Smooth muscle cell (in vitro differentiated cells): ENCODE measurements around the gene ANAPC10. TPM values are rescaled to one million over a fixed set of nuclear protein-coding genes. Genes with fewer than 3 reads are reported as not detected.

ENCODE experiments used
- DNase-seq: peaks from one replicate; lab custom pipeline; 2025; ENCODE audit not compliant: unreplicated experiment; lab: John Stamatoyannopoulos, UW
- H2AFZ ChIP-seq: fragments of 200-600 bp; sonication (generic); 2 replicates; pipeline ENCODE4 v1.6.0; 2016; ENCODE audit warnings: antibody characterized with exemption, low read depth, mild to moderate bottlenecking
- H3F3A ChIP-seq: fragments of 200-600 bp; sonication (generic); 2 replicates; pipeline ENCODE4 v1.6.0; 2017; ENCODE audit warnings: antibody characterized with exemption, low read depth
- H3K27ac ChIP-seq: fragments of 200-600 bp; sonication (generic); 2 replicates; pipeline ENCODE4 v1.5.1; 2016; ENCODE audit warnings: low read depth, mild to moderate bottlenecking
- H3K27me3 ChIP-seq: fragments of 200-600 bp; sonication (generic); 2 replicates; pipeline ENCODE4 v1.6.1; 2016; ENCODE audit warnings: low read depth, mild to moderate bottlenecking
- H3K36me3 ChIP-seq: fragments of 200-600 bp; sonication (generic); 2 replicates; pipeline ENCODE4 v1.5.1; 2016; ENCODE audit warnings: low read depth
- H3K4me1 ChIP-seq: fragments of 200-600 bp; sonication (generic); 2 replicates; pipeline ENCODE4 v1.5.1; 2016; ENCODE audit warnings: low read depth
- H3K4me2 ChIP-seq: fragments of 200-600 bp; sonication (generic); 2 replicates; pipeline ENCODE4 v1.6.0; 2016; ENCODE audit warnings: mild to moderate bottlenecking
- H3K4me3 ChIP-seq: fragments of 200-600 bp; sonication (generic); 2 replicates; pipeline ENCODE4 v1.5.1; 2016; ENCODE audit warnings: mild to moderate bottlenecking
- H3K79me2 ChIP-seq: fragments of 200-600 bp; sonication (generic); 2 replicates; pipeline ENCODE4 v1.6.0; 2016; ENCODE audit warnings: low read depth, mild to moderate bottlenecking
- H3K9ac ChIP-seq: fragments of 200-600 bp; sonication (generic); 2 replicates; pipeline ENCODE4 v1.6.0; 2016; ENCODE audit warnings: low read depth
- H3K9me3 ChIP-seq: fragments of 200-600 bp; sonication (generic); replicated peaks from 2 replicates; pipeline ENCODE4 v1.5.1; 2016; ENCODE audit warnings: low read depth
- H4K20me1 ChIP-seq: fragments of 200-600 bp; sonication (generic); 2 replicates; pipeline ENCODE4 v1.6.0; 2016; ENCODE audit warnings: low read depth
- CTCF ChIP-seq: fragments of 200-600 bp; sonication (generic); IDR thresholded peaks from 2 replicates; pipeline ENCODE4 v1.5.1; 2017; ENCODE audit warnings: borderline replicate concordance, mild to moderate bottlenecking, antibody characterized with exemption; ENCODE audit not compliant: insufficient read depth, poor library complexity, severe bottlenecking
- WGBS: methylation state at CpG from one replicate; pipeline ENCODE4 v1.1.7; 2016; ENCODE audit warnings: low lambda C conversion rate; 5-methylcytosine and 5-hydroxymethylcytosine counted together
- polyA plus RNA-seq: library from polyadenylated mRNA; unstranded; fragments of >200 nt; fragmentation: Nextera tagmentation; extraction: Ambion mirVana; gene quantifications from 2 replicates; pipeline ENCODE4 v1.2.1, GENCODE V29; 2016
- total RNA-seq: library from RNA; depleted of rRNA; stranded (reverse); fragments of >200 nt; gene quantifications from 2 replicates; pipeline ENCODE4 v1.2.3, GENCODE V29; 2014

ANAPC10 gene
- total and polyA plus RNA-seq, 2 experiments from 2014 or later: 28.0 to 66.2 TPM

GRCh38 chr4:144969821-144970220 lies 128.2 kb downstream of the ANAPC10 start:
- Histone ChIP-seq H4K20me1 (no peaks in the 10 kb centered on the region), H3K27ac (no peak overlapping the region), H3K4me3 (no peak overlapping the region), H3K27me3 (no peaks in the 10 kb centered on the region), H2AFZ (no peak overlapping the region), H3K9me3 (no peaks in the 10 kb centered on the region), H3K36me3 (no peaks in the 10 kb centered on the region), H3K4me2 (no peak overlapping the region), H3K4me1 (peaks cover 4% of the 10 kb centered on the region), H3K9ac (no peak overlapping the region), H3F3A (no peaks in the 10 kb centered on the region), H3K79me2 (no peaks in the 10 kb centered on the region)
- 92% methylated on average over 2 of the region's 2 CpGs for WGBS
- TF ChIP-seq CTCF: no peak
- no peak for DNase-seq

- Histone ChIP-seq H3F3A (no peaks in the 10 kb centered on the region), H3K4me2 (no peak overlapping the region), H4K20me1 (no peaks in the 10 kb centered on the region), H3K4me3 (no peak overlapping the region), H3K9ac (no peak overlapping the region), H3K27me3 (no peaks in the 10 kb centered on the region), H3K27ac (no peak overlapping the region), H3K4me1 (peaks cover 4% of the 10 kb centered on the region), H3K36me3 (no peaks in the 10 kb centered on the region), H2AFZ (no peak overlapping the region), H3K9me3 (no peaks in the 10 kb centered on the region), H3K79me2 (no peaks in the 10 kb centered on the region)
- no peak for TF ChIP-seq CTCF
- no peak for DNase-seq
- WGBS: 81% methylated on average over 3 of the region's 3 CpGs
Observed at GRCh38 chr4:144968606-144969005, 129.4 kb downstream of the ANAPC10 start.

- 92% methylated on average over 4 of the region's 4 CpGs for WGBS
- Histone ChIP-seq H3K4me2 (no peak overlapping the region), H3K9me3 (no peaks in the 10 kb centered on the region), H3K4me1 (peaks cover 4% of the 10 kb centered on the region), H4K20me1 (no peaks in the 10 kb centered on the region), H3K4me3 (no peak overlapping the region), H3K9ac (no peak overlapping the region), H3K27ac (no peak overlapping the region), H3K36me3 (no peaks in the 10 kb centered on the region), H3F3A (no peaks in the 10 kb centered on the region), H3K27me3 (no peaks in the 10 kb centered on the region), H3K79me2 (no peaks in the 10 kb centered on the region), H2AFZ (no peak overlapping the region)
- DNase-seq: no peak
- no peak for TF ChIP-seq CTCF
Observed at GRCh38 chr4:144967161-144967560, 130.8 kb downstream of the ANAPC10 start.

GRCh38 chr4:144962300-144962699 lies 135.7 kb downstream of the ANAPC10 start:
- H3K9ac ChIP-seq: no peak overlapping the region
- no peaks in the 10 kb centered on the region for H3F3A ChIP-seq
- H2AFZ ChIP-seq: no peak overlapping the region
- no peaks in the 10 kb centered on the region for H3K27me3 ChIP-seq
- H4K20me1 ChIP-seq: no peaks in the 10 kb centered on the region
- H3K36me3 ChIP-seq: no peaks in the 10 kb centered on the region
- H3K79me2 ChIP-seq: no peaks in the 10 kb centered on the region
- no peak overlapping the region for H3K4me3 ChIP-seq
- TF ChIP-seq CTCF: no peak
- no peaks in the 10 kb centered on the region for H3K4me1 ChIP-seq
- no peak overlapping the region for H3K4me2 ChIP-seq
- no peak overlapping the region for H3K27ac ChIP-seq
- H3K9me3 ChIP-seq: no peaks in the 10 kb centered on the region
- 92% methylated on average over 4 of the region's 4 CpGs for WGBS
- DNase-seq: no peak
